Activated CD4-positive, CD25-positive, alpha-beta regulatory T cell treated with anti-CD3 and anti-CD28 coated beads, Interleukin-2, amount 50 U/mL, for 24 hours (primary cell): ENCODE data around the gene MSH5.

Experiments used
- ATAC-seq, 2 donors: fragments of 150-1000 bp; cut with Tn5 transposase; one replicate each; pipeline ENCODE4 v1.10.0; 2021; ENCODE audit warnings: mild to moderate bottlenecking in 1 of 2, moderate library complexity in 1 of 2

MSH5 gene

GRCh38 chr6:31761343-31761742 is 21.5 kb downstream of the MSH5 start:
- ATAC-seq, result no peak

GRCh38 chr6:31762356-31762755 is 22.6 kb downstream of the MSH5 start, which contains the start of gene SAPCD1:
Gene SAPCD1 (plus strand): TSS chr6:31762656. CDS start chr6:31763055, 399 bp downstream.
- no peak for ATAC-seq

DNA sequence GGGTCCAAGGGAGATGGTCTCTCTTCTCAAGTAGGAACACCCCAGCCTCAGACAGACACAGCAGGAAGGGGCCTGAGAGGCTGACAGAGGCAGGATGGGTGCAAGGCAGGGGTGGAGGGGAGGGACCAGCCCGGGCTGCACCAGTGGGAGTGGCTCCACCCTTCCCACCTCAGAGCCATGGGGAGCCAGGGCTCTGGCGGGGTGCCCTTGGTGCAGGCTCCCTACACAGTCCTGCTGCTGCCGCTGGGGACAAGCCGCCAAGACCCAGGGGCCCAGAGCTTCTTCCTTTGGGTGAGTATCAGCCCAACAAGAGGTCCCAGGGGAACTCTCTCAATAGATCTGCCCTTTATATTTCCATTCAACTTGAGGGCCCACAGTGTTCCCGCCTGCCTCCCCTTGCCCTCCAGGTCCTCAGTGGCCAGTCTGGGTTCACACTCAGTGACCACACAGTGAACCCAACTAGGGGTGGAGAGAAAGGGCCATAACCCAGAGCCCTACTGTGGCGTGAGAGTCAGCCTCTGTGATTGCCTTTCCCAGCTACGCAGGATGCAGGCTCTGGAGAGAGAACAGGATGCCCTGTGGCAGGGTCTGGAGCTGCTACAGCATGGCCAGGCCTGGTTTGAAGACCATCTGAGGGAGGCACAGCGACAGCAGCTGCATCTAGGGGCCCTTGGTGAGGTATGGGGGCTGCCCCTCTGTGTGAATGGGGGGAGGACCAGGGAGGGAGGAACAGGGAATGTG is 23.2 kb downstream of the MSH5 start:
- ATAC-seq, result no peak

DNA sequence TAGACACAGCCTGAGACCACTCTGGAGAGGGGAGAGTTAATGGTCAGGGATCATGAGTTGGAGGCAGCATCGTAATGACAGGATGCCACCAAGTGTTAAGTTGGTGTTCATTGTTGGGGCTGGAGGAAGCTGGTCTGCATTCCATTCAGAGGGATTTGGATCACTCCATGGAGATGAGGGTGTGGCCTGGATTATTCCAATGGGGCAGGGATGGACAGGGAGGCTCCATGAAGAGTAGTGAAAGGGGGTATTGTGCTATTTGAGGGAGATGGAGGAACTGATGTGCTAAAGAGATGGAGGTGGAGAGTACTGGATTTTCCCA is 23.8 kb downstream of the MSH5 start:
- ATAC-seq, result no peak

DNA sequence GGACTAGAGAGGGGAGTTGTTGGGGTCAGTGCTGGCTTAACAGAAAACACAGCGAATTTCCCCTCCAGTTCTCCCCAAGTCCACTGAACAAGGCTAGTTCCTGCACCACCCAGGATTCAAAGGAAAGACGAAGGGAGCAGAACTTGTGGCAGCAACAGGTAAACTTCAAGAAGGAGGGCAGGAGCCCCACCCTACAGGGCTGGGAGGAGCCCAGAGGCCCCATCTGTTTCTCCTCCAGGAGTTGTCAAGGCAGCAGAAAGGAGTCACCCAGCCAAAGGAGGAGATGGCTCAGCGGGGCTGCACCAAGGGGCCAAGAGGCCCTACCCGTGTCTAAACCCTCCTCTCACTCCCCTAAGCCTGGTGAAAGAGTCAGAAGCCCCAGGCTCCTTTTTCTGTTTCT is 24.4 kb downstream of the MSH5 start:
- no peak for ATAC-seq

GRCh38 chr6:31765559-31765909 is 25.7 kb downstream of the MSH5 start:
- ATAC-seq, result no peak

DNA sequence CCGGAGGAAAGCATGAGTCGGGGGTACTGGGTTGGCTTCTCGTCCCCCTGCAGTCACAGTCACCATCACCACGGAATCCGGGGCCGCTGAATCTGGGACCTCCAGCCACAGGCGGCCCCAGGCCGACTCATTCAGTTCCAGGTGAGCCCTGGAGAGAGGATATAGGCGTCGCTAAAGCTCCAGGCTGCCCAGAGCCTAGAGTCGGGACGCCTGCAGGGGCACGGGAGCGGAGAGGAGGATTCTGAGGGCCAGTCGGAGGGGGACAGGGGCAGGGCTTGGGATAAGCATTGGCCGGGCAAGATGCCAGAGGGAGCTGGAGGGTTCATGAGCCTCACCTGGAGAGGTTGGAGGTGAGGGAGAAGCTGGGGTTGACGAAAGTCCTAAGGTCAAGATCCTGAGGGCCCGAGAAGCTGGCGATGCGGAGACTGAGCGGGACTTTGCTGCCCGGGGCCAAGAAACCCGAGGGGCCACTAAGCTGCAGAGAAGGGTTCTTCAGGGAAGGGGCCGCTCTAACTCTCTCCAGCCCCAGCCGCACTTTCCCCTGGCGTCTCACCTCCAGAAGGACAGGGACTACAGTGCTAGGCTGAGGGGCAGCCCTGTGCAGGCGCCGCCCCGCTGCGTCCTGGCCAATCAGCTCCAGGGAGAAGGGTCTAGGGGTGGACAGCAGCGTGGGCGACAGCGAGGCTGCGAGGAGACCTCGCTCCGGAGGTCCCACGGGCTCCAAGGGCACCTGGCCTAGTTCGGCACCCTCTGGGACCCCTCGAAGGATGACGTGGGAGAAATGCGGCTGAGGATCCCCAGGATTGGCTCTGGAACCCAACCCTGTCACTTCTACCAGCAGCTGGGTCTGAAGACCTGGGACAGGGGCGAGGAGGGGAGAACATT is 26.3 kb downstream of the MSH5 start:
- no peak for ATAC-seq

- ATAC-seq, result no peak
Observed at GRCh38 chr6:31767096-31767645, 27.4 kb downstream of the MSH5 start.

DNA sequence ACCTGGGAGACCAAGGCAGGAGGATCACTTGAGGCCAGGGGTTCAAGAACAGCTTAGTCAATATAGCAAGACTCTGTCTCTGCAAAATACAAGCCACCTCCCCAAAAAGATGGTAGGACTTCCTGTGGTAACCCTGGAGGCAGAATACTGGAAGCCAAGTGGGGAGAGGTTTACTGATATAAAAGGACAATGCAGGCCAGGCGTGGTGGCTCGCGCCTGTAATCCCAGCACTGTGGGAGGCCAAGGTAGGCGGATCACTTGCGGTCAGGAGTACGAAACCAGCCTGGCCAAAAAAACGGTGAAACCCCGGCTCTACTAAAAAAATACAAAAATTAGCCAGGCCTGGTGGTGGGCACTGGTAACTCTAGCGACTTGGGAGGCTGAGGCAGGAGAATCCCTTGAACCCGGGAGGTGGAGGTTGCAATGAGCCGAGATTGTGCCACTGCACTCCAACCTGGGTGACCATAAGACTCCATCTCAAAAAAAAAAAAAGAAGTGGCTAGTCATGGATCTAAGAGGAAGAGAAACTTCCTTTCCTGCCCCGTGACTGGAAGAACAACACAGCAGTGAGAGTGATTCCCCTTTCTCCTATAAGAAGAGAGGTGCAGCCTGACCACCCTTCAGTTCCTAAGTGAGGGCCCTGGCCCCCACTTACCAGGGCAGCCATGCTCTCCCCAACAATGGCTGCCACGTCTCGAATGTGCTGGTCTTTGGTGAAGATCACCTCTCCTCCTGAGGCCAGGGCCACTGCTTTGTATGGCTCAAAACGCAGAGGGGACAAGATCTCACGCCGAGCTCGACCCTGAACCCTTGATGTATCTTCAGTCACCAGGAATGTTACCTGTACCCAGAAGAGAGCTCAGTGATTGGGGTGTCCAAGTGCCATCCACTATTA is 28.8 kb downstream of the MSH5 start:
- ATAC-seq, result no peak

DNA sequence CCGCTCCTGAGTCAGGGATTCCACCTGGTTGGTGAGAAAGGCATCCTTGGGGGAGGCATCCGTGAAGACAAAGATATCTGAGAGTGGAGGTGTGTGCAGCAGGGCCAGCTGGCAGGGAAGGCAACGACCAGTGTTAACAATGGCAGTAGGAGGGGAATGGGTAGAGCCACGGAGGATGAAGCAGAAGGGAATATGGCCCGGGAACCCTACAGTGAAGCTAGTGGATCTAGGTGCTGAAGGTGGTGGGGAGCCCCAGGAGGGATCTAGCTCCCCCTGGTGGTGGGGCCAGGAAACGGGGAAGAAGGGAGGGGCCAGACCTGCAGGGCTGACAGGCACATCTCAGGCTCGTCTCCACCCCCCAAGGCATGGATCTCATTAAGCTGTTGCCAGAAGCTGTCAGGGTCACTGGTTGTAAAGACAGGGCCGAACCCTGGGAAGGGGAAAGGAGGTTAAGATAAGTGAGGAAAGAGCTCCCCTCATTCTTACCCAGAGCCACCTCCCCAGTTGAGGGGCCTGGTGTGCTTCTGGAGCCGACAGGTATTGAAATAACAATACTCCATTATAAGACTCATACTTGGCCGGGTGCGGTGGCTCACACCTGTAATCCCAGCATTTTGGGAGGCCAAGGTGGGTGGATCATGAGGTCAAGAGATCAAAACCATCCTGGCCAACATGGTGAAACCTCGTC is 30.0 kb downstream of the MSH5 start:
- ATAC-seq, result peak; percentile 79 to 85

DNA sequence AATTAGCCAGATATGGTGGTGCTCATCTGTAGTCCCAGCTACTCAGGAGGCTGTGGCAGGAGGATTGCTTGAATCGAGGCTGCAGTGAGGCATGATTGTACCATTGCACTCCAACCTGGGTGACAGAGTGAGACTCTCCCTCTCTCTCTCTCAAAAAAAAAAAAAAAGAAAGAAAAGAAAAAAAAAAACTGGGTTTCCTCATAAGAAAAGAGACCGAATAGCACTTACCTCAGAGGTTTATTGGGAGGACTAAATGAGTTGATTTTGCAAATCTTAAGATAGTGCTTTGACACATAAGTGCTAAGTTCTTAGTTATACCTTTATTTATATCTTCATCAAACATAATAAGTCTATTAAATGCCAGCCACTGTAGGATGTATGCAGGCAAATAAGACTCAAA is 31.1 kb downstream of the MSH5 start:
- no peak for ATAC-seq

- ATAC-seq, result peak; percentile 31 to 50
Observed at GRCh38 chr6:31771992-31772358, 32.2 kb downstream of the MSH5 start.

DNA sequence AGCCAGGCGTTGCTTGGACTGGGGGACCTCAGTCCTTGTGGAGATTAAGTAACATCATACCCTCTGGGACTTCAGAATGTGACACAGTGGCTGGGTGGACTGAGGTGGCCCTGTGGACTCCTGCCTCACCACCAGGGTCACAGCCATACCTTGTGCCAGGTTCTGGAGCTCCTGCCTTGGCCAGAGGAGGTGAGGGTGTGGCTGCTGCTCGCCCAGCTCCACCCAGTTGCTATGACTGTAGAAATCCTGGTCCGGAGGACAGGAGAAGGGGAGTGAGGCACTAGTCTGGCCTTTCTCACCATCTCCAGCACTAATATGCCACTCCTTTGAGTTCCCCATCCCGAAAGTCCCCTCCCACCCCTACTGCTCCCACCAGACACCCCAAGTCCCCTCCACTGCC is 35.4 kb downstream of the MSH5 start:
- no peak for ATAC-seq

DNA sequence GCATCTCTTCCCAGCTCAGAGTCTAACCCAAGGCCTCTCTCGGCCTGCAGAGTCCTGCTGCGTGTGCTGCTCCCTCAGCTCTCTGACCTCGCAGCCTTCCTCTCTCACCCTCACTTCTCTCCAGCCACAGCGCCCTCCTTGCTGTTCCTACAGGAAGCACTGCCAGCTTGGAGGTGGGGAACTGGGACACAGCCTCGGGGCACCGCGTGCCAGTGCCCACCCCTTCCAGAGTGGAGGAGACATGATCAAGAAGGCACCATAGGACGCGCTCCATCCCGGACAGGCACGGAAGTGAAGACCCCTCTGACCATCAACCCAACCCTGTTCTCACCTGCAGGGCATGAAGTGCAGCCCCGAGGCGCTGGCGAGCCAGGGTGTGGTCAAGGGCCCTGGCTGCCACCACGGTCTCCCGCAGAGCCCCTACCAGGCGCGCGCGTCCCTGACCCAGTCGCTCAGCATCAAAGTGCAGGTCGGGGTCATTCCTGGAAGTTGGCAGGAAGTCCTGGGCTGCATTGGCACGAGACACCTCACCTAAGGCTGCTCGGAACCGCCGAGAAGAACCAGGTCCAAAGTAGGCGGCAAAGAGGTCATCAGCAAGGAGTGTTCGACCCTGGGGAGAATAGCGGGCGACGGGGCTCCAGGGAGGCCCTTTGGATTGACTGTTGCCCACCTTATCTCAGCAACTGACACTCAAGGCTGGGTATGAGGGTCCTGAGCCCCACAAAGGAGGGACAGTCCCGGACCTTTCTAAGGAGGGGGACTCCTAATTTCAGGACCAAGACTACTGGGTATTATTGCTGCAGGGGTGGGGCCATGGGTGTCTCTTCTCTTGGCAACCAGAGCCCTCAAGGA is 36.1 kb downstream of the MSH5 start:
- ATAC-seq, result no peak

- peak in 1 of 2 donors; percentile 2 for ATAC-seq
Observed at GRCh38 chr6:31776485-31776988, 36.7 kb downstream of the MSH5 start.

- peak; percentile 90 to 92 for ATAC-seq
Observed at GRCh38 chr6:31776989-31777666, 37.3 kb downstream of the MSH5 start, which contains the start of gene VWA7. Gene VWA7 (minus strand): TSS chr6:31777328. CDS start chr6:31776779, 549 bp downstream.

DNA sequence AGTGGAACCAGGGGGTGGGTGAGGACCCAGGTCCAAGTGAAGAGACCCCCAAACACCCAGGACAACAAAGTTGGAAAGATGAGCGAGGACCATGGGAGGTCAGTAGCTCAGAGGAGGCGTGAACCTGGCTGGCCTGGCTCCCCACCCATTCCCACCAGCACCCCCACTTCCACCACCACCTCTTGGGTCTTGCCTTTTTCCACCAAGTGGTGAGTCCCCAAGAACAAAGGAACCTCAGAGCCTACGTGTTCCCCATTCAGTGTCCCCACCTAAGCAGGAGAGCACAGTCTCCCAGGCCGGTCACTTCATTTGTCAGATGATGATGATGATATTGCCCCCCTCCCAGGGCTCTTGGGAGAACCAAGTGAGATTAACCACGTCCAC is 37.9 kb downstream of the MSH5 start:
- ATAC-seq, result no peak

DNA sequence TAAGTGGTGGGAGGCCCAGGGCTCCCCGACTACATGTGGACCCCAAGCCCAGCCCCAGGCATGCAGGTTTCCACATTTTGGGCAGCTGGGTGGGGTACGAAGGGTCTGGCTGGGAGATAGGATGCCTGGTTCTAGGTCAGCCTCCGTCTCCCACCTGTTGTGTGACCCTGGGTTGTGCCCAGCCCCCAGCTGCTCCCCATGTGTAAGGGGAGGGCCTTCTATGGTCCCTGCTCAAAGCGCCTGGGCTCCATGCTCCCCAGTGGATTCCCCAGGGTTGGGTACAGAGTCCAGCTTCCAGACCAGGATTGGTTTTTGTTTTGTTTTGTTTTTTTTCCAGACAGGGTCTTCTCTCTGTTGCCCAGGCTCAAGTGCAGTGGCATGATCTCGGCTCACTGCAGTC is 38.4 kb downstream of the MSH5 start:
- no peak for ATAC-seq

GRCh38 chr6:31778999-31779885 is 39.4 kb downstream of the MSH5 start:
- ATAC-seq, result no peak
